A673 (cell line): ENCODE data around the gene XAF1. TPM values are rescaled to one million over a fixed set of nuclear protein-coding genes. Genes with fewer than 3 reads are reported as not detected.
"Not testable (repeated sequence)": the region's sequence is repeated elsewhere in the genome, so short reads cannot be mapped to it uniquely, and the experiment has no call there.

ENCODE experiments used
- BruUV-seq: library from RNA; stranded (reverse); fragments of 400-500 nt; replicated peaks from 2 replicates; lab custom pipeline; 2021; lab: Mats Ljungman, UMichigan
- CTCF ChIA-PET: fragments of 300-600 bp; sonication (Branson Sonifier 250); formaldehyde crosslinking; loops from one replicate; lab custom pipeline; 2022; ENCODE audit warnings: antibody characterized with exemption; lab: Charles Lee
- POLR2A ChIA-PET: fragments of 300-600 bp; sonication (Branson Sonifier 250); formaldehyde crosslinking; loops from one replicate; lab custom pipeline; 2022; ENCODE audit warnings: antibody characterized with exemption; ENCODE audit not compliant: low non-redundant PET; lab: Charles Lee
- DNase-seq: peaks from one replicate; pipeline ENCODE4 v3.0.0-alpha.2; 2015; ENCODE audit warnings: low spot score
- H3K27ac ChIP-seq: fragments of 200-600 bp; sonication (generic); 2 replicates; pipeline ENCODE4 v1.5.1; 2016; ENCODE audit warnings: mixed run types, low read depth, mild to moderate bottlenecking, mixed read lengths, antibody characterized with exemption, low read length; ENCODE audit not compliant: poor library complexity, severe bottlenecking
- H3K27me3 ChIP-seq: fragments of 200-600 bp; sonication (generic); replicated peaks from 2 replicates; pipeline ENCODE4 v1.6.1; 2017; ENCODE audit warnings: mixed run types, low read depth, mild to moderate bottlenecking, mixed read lengths, antibody characterized with exemption, low read length; ENCODE audit not compliant: insufficient read depth, poor library complexity
- H3K36me3 ChIP-seq: fragments of 200-600 bp; sonication (generic); 2 replicates; pipeline ENCODE4 v1.6.1; 2016; ENCODE audit warnings: mixed run types, mild to moderate bottlenecking, mixed read lengths, antibody characterized with exemption, low read length; ENCODE audit not compliant: insufficient read depth, poor library complexity, severe bottlenecking
- H3K4me1 ChIP-seq: fragments of 200-600 bp; sonication (generic); 2 replicates; pipeline ENCODE4 v1.6.1; 2017; ENCODE audit warnings: mixed run types, mild to moderate bottlenecking, mixed read lengths, antibody characterized with exemption, low read length; ENCODE audit not compliant: insufficient read depth, poor library complexity, severe bottlenecking
- H3K4me3 ChIP-seq: fragments of 200-600 bp; sonication (generic); 2 replicates; pipeline ENCODE4 v1.5.1; 2016; ENCODE audit warnings: low read depth, mixed run types, mild to moderate bottlenecking, mixed read lengths, low read length; ENCODE audit not compliant: poor library complexity, severe bottlenecking
- H3K9me3 ChIP-seq: fragments of 200-600 bp; sonication (generic); 2 replicates; pipeline ENCODE4 v1.6.1; 2016; ENCODE audit warnings: mixed run types, low read depth, mild to moderate bottlenecking, mixed read lengths, antibody characterized with exemption, low read length; ENCODE audit not compliant: poor library complexity, severe bottlenecking
- CTCF ChIP-seq: fragments of 300-800, 200-600 bp; sonication (generic); conservative IDR thresholded peaks from 2 replicates; pipeline ENCODE4 v1.5.1; 2017; ENCODE audit warnings: low read depth, mild to moderate bottlenecking, antibody characterized with exemption, low read length, moderate library complexity, mixed read lengths
- EZH2 ChIP-seq: fragments of 200-600 bp; sonication (generic); IDR thresholded peaks from 2 replicates; pipeline ENCODE4 v1.6.1; 2017; ENCODE audit warnings: borderline replicate concordance, low read depth, mild to moderate bottlenecking, mixed read lengths, antibody characterized with exemption, low read length; ENCODE audit not compliant: poor library complexity, severe bottlenecking
- intact Hi-C: fragments of 100-400 bp; cut with micrococcal nuclease; formaldehyde crosslinking; loops from one replicate; pipeline ENCODE4 v1.10.0; 2022; ENCODE audit not compliant: unreplicated experiment
- total RNA-seq: library from RNA; stranded (reverse); gene quantifications from 2 replicates; pipeline ENCODE4 v1.2.3, GENCODE V29; 2021

Gene XAF1
- total RNA-seq, 1 experiment from 2014 or later: not detected

DNA sequence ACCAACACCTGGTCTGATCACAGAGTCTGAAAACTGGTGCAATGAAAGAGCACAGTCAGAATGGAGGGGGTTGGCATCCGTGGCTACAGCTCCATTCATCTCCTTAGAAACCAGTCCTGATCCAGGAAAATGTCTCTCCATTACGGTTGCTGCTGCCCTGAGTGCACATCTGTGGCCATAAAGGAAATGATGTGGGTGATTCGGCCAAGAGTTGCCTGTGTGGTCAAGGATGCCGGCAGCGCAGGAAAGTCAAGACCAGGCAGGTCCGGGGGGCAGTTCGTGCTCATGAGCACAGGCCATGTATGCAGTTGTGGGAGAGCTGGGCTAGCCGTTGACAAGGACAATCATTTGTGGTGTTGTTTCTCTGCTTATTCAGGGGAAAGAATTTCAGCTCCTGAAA lies 5.9 kb downstream of the XAF1 start:
- Histone ChIP-seq H3K9me3 (no peaks in the 10 kb centered on the region), H3K4me1 (no peaks in the 10 kb centered on the region), H3K36me3 (no peaks in the 10 kb centered on the region), H3K4me3 (no peak overlapping the region), H3K27ac (no peak overlapping the region), H3K27me3 (peaks cover 28% of the 10 kb centered on the region)
- TF ChIP-seq EZH2 (no peak), CTCF (no peak)
- DNase-seq: no peak
- BruUV-seq: no TSS peak
- intact Hi-C loops: no loop called here
- CTCF ChIA-PET: no interaction called here
- POLR2A ChIA-PET: no interaction called here

DNA sequence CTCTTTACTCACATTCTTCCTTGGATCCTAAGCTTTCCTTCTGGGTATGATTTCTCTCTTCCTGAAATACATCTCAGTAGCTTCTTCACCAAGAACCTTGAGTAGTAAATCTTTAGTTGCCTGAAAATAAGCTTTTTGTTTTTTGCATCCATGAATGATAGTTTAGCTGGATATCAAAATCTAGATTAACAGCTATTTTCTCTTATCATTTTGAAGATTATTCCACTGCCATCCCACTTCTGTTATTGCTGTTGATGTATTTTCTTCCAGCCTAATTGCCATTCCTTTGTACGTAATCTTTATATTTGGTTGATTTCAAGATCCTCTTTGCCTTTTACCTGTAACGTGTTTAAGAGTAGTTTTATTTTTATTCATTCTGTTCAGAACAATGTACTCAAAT lies 12.6 kb downstream of the XAF1 start:
- POLR2A ChIA-PET: no interaction called here
- BruUV-seq: no TSS peak
- Histone ChIP-seq H3K4me3 (no peak overlapping the region), H3K9me3 (peaks cover 12% of the 10 kb centered on the region), H3K27me3 (peaks cover 30% of the 10 kb centered on the region), H3K4me1 (no peaks in the 10 kb centered on the region), H3K36me3 (no peaks in the 10 kb centered on the region), H3K27ac (no peak overlapping the region)
- TF ChIP-seq CTCF: no peak
- TF ChIP-seq EZH2: no peak
- CTCF ChIA-PET: no interaction called here
- no peak for DNase-seq
- intact Hi-C loops: no loop called here

DNA sequence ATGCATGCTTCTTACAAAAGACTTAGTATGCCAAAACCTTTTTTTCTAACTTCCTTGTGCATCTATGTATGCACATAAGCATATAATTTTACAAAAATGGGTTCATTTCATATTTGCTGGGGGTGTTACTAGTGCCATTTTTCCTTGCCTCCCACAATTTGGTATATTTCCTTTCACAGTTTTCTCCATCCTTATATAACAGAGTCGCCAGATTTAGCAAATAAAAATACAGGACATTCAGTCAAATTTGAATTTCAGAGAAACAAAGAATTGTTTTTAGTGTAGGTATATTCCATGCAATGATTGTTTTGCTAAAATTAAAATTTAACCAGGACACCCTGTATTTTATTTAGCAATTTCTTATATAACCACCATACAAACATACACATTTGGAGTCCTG lies 16.2 kb downstream of the XAF1 start:
- intact Hi-C loops: no loop called here
- peaks cover 43% of the 10 kb centered on the region for H3K27me3 ChIP-seq
- peaks cover 12% of the 10 kb centered on the region for H3K9me3 ChIP-seq
- no peak overlapping the region for H3K27ac ChIP-seq
- H3K4me3 ChIP-seq: no peak overlapping the region
- TF ChIP-seq EZH2 (no peak), CTCF (no peak)
- no peak for DNase-seq
- ChIA-PET CTCF (no interaction called here), POLR2A (no interaction called here)
- H3K36me3 ChIP-seq: no peaks in the 10 kb centered on the region
- no peaks in the 10 kb centered on the region for H3K4me1 ChIP-seq
- BruUV-seq: no TSS peak

DNA sequence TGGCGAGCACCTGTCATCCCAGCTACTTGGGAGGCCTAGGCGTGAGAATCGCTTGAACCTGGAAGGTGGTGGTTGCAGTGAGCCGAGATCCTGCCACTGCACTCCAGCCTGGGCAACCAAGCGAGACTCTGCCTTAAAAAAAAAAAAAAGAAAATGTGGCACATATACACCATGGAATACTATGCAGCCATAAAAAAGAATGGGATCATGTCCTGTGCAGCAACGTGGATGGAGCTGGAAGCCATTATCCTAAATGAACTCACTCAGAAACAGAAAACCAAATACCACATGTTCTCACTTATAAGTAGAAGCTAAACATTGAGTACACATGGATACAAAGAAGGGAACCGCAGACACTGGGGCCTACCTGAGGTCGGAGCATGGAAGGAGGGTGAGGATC lies 19.1 kb downstream of the XAF1 start:
- H3K36me3 ChIP-seq, H3K4me3 ChIP-seq, intact Hi-C loops, DNase-seq, H3K9me3 ChIP-seq, CTCF ChIA-PET, BruUV-seq, POLR2A ChIA-PET, H3K4me1 ChIP-seq, H3K27ac ChIP-seq: not testable (repeated sequence)
- peaks cover 69% of the 10 kb centered on the region for H3K27me3 ChIP-seq
